MM.1S (cell line): ENCODE measurements around the gene PLK5.

Source experiments
- DNase-seq: peaks from one replicate; pipeline ENCODE4 v3.0.0-alpha.2; 2015
- H2AFZ ChIP-seq: fragments of 300-600 bp; sonication (generic); 2 replicates; pipeline ENCODE4 v1.6.0; 2016; ENCODE audit warnings: antibody characterized with exemption, low read length
- H3F3A ChIP-seq: fragments of 300-600 bp; sonication (generic); 2 replicates; pipeline ENCODE4 v1.6.1; 2016; ENCODE audit warnings: mild to moderate bottlenecking, antibody characterized with exemption, low read length, moderate library complexity, mixed read lengths; ENCODE audit not compliant: insufficient read depth
- H3K27ac ChIP-seq: fragments of 300-600 bp; sonication (generic); 2 replicates; pipeline ENCODE4 v1.5.1; 2016; ENCODE audit warnings: mild to moderate bottlenecking, low read length
- H3K27me3 ChIP-seq: fragments of 300-600 bp; sonication (generic); replicated peaks from 2 replicates; pipeline ENCODE4 v1.6.0; 2016; ENCODE audit warnings: low read length; ENCODE audit not compliant: insufficient read depth
- H3K36me3 ChIP-seq: fragments of 300-600 bp; sonication (generic); replicated peaks from 2 replicates; pipeline ENCODE4 v1.6.1; 2016; ENCODE audit warnings: mild to moderate bottlenecking, low read length, mixed read lengths; ENCODE audit not compliant: insufficient read depth
- H3K4me1 ChIP-seq: fragments of 300-600 bp; sonication (generic); 2 replicates; pipeline ENCODE4 v1.6.1; 2016; ENCODE audit warnings: low read length, mixed read lengths
- H3K4me2 ChIP-seq: fragments of 300-600 bp; sonication (generic); 2 replicates; pipeline ENCODE4 v1.6.0; 2016; ENCODE audit warnings: low read depth, low read length
- H3K4me3 ChIP-seq: fragments of 300-600 bp; sonication (generic); 2 replicates; pipeline ENCODE4 v1.5.1; 2016; ENCODE audit warnings: low read length, mixed read lengths
- H3K79me2 ChIP-seq: fragments of 300-600 bp; sonication (generic); 2 replicates; pipeline ENCODE4 v1.6.1; 2016; ENCODE audit warnings: mixed run types, low read length, mixed read lengths
- H3K9ac ChIP-seq: fragments of 300-600 bp; sonication (generic); 2 replicates; pipeline ENCODE4 v1.6.1; 2016; ENCODE audit warnings: low read length, mixed read lengths
- H3K9me2 ChIP-seq: fragments of 300-600 bp; sonication (generic); replicated peaks from 2 replicates; pipeline ENCODE4 v1.6.1; 2016; ENCODE audit warnings: mild to moderate bottlenecking, low read length, mixed read lengths; ENCODE audit not compliant: insufficient read depth
- H3K9me3 ChIP-seq: fragments of 300-600 bp; sonication (generic); replicated peaks from 2 replicates; pipeline ENCODE4 v1.6.1; 2016; ENCODE audit warnings: mild to moderate bottlenecking, low read length, mixed read lengths; ENCODE audit not compliant: insufficient read depth
- H4K20me1 ChIP-seq: fragments of 300-600 bp; sonication (generic); 2 replicates; pipeline ENCODE4 v1.6.1; 2016; ENCODE audit warnings: mild to moderate bottlenecking, low read length, moderate library complexity, mixed read lengths; ENCODE audit not compliant: insufficient read depth
- EZH2 ChIP-seq: fragments of 300-600 bp; sonication (generic); optimal IDR thresholded peaks from 2 replicates; pipeline ENCODE3; 2017; ENCODE audit warnings: low read depth, mild to moderate bottlenecking, antibody characterized with exemption, low read length, mixed read lengths
- EZH2phosphoT487 ChIP-seq: fragments of 300-600 bp; sonication (generic); IDR thresholded peaks from 2 replicates; pipeline ENCODE4 v1.6.1; 2018; ENCODE audit warnings: antibody characterized with exemption, low read length
- TF ChIP-seq, protein P1 (sequence below): fragments of 300-600 bp; sonication (generic); IDR thresholded peaks from 2 replicates; pipeline ENCODE4 v1.5.1; 2016; ENCODE audit warnings: antibody characterized with exemption, low read length, mixed read lengths

Gene PLK5

DNA sequence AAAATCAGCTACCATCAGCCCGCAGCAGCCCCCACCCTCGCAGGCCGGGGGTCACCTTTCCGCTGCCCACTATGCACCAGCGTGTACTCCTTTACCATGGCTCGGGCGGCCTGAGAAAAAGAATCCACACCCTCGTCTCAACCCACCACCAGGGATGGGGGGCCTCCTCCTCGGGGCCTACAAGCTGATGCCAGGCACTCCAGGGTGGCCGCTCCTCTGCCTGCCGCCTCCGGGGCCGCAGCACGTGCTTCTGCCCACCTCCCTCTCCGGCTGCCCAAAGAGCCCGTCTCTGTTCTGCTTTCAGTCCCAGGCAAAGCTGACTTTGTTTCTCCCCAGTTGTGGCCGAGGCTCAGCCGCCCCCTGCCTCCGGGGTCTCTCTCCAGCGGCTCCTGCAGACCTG is 55.3 kb downstream of the PLK5 start:
- H4K20me1 ChIP-seq, result no peaks in the 10 kb centered on the region
- H3K4me1 ChIP-seq, result no peaks in the 10 kb centered on the region
- no peaks in the 10 kb centered on the region for H3K27me3 ChIP-seq
- H3K9me2 ChIP-seq, result no peaks in the 10 kb centered on the region
- no peak overlapping the region for H3K4me2 ChIP-seq
- no peak overlapping the region for H3K4me3 ChIP-seq
- no peaks in the 10 kb centered on the region; the same call in none of the 2 replicates for H3K36me3 ChIP-seq
- H3K9me3 ChIP-seq, result no peaks in the 10 kb centered on the region
- TF ChIP-seq, protein P1, sequence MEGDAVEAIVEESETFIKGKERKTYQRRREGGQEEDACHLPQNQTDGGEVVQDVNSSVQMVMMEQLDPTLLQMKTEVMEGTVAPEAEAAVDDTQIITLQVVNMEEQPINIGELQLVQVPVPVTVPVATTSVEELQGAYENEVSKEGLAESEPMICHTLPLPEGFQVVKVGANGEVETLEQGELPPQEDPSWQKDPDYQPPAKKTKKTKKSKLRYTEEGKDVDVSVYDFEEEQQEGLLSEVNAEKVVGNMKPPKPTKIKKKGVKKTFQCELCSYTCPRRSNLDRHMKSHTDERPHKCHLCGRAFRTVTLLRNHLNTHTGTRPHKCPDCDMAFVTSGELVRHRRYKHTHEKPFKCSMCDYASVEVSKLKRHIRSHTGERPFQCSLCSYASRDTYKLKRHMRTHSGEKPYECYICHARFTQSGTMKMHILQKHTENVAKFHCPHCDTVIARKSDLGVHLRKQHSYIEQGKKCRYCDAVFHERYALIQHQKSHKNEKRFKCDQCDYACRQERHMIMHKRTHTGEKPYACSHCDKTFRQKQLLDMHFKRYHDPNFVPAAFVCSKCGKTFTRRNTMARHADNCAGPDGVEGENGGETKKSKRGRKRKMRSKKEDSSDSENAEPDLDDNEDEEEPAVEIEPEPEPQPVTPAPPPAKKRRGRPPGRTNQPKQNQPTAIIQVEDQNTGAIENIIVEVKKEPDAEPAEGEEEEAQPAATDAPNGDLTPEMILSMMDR, result no peak
- TF ChIP-seq EZH2, result no peak
- TF ChIP-seq EZH2phosphoT487, result no peak
- DNase-seq, result no peak
- no peak overlapping the region for H3K27ac ChIP-seq
- H3K9ac ChIP-seq, result no peak overlapping the region
- 0 out of 2 replicates have a peak, but pooled peaks cover under 1% of the 10 kb centered on the region for H3K79me2 ChIP-seq
- no peaks in the 10 kb centered on the region for H3F3A ChIP-seq
- H2AFZ ChIP-seq, result no peak overlapping the region

- no peaks in the 10 kb centered on the region for H3K4me1 ChIP-seq
- no peak overlapping the region for H2AFZ ChIP-seq
- no peaks in the 10 kb centered on the region for H4K20me1 ChIP-seq
- no peak overlapping the region for H3K9ac ChIP-seq
- TF ChIP-seq, protein P1, result no peak
- TF ChIP-seq EZH2phosphoT487, result no peak
- no peak for TF ChIP-seq EZH2
- no peaks in the 10 kb centered on the region for H3K27me3 ChIP-seq
- H3K9me3 ChIP-seq, result no peaks in the 10 kb centered on the region
- H3F3A ChIP-seq, result no peaks in the 10 kb centered on the region
- H3K4me3 ChIP-seq, result no peak overlapping the region
- no peak overlapping the region for H3K27ac ChIP-seq
- H3K36me3 ChIP-seq, result no peaks in the 10 kb centered on the region; the same call in none of the 2 replicates
- no peak for DNase-seq
- H3K79me2 ChIP-seq, result peaks cover 9% of the 10 kb centered on the region
- no peaks in the 10 kb centered on the region for H3K9me2 ChIP-seq
- no peak overlapping the region for H3K4me2 ChIP-seq
Observed at GRCh38 chr19:1580382-1580781, 56.5 kb downstream of the PLK5 start.

DNA sequence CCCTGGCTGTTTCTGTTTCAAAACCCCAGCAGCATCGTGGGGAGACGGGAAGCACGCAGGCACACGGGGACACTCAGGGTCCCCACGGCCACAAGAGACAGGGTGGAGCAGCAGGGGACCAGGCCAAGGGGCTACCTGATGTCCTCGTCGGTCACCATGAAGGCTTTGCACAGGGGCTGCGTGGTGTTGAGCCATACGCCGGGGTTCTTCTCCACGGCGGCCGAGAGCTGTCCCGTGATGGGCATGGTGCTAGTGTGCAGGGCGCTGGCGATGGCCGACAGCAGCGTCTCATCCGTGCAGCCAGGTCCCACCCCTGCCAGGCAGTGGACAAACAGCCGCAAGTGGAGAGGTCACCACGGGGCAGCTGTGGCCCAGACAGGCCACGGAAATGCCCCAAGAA is 57.1 kb downstream of the PLK5 start:
- TF ChIP-seq, protein P1, result no peak
- TF ChIP-seq EZH2 (no peak), EZH2phosphoT487 (no peak)
- H3K79me2 ChIP-seq, result peaks cover 15% of the 10 kb centered on the region
- H3K27ac ChIP-seq, result no peak overlapping the region
- H3K9ac ChIP-seq, result no peak overlapping the region
- H3K9me3 ChIP-seq, result no peaks in the 10 kb centered on the region
- no peaks in the 10 kb centered on the region for H3K27me3 ChIP-seq
- H2AFZ ChIP-seq, result no peak overlapping the region
- H3K4me3 ChIP-seq, result no peak overlapping the region
- no peaks in the 10 kb centered on the region for H3K4me1 ChIP-seq
- H4K20me1 ChIP-seq, result no peaks in the 10 kb centered on the region
- DNase-seq, result no peak
- no peaks in the 10 kb centered on the region for H3F3A ChIP-seq
- H3K9me2 ChIP-seq, result no peaks in the 10 kb centered on the region
- no peak overlapping the region for H3K4me2 ChIP-seq
- H3K36me3 ChIP-seq, result no peaks in the 10 kb centered on the region; the same call in none of the 2 replicates
